Stimulated activated CD8-positive, alpha-beta memory T cell treated with anti-CD3 and anti-CD28 coated beads, Interleukin-4, amount 100 ng/mL, for 48 hours (primary cell): ENCODE results near the gene TMEM52.

Source experiments
- DNase-seq: peaks from one replicate; pipeline ENCODE4 v3.0.0-alpha.2; 2020

Gene TMEM52

GRCh38 chr1:1926346-1926811 lies 7.3 kb upstream of the TMEM52 start:
- DNase-seq = no peak

- no peak for DNase-seq
Measured at GRCh38 chr1:1925437-1926345, 6.6 kb upstream of the TMEM52 start.

DNA sequence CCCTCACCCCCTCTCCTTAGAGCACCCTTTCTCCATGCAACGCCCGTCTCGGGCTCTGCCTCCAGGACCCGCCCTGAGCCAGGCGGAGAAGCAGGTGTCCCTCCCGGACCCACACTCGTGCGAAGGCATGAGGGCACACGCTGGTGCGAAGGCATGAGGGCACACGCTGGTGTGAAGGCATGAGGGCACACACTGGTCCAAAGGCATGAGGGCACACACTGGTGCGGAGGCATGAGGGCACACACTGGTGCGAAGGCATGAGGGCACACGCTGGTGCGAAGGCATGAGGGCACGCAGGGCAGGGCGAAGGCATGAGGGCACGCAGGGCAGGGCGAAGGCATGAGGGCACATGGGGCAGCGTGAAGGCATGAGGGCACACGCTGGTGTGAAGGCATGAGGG lies 5.8 kb upstream of the TMEM52 start:
- DNase-seq = no peak

DNA sequence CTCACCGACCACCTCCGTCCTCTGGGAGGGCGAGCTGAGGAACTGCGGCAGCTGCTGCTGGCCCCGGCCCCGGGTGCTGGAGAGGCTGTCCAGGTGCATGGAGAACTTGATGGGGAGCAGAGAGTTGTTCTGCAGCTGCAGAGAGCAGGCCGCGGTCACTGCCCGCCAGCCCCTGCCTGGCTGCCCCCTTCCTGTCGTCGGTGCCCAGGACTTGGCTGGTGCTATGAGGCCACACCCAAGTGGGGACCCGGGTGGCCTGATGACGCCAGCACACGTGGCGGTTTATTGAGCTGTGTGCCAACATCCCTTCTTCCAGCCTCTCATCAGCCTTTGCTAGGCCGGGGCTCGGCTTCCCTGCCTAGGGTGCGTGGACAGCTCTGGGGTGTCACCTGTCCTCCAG lies 5.3 kb upstream of the TMEM52 start:
- no peak for DNase-seq

DNA sequence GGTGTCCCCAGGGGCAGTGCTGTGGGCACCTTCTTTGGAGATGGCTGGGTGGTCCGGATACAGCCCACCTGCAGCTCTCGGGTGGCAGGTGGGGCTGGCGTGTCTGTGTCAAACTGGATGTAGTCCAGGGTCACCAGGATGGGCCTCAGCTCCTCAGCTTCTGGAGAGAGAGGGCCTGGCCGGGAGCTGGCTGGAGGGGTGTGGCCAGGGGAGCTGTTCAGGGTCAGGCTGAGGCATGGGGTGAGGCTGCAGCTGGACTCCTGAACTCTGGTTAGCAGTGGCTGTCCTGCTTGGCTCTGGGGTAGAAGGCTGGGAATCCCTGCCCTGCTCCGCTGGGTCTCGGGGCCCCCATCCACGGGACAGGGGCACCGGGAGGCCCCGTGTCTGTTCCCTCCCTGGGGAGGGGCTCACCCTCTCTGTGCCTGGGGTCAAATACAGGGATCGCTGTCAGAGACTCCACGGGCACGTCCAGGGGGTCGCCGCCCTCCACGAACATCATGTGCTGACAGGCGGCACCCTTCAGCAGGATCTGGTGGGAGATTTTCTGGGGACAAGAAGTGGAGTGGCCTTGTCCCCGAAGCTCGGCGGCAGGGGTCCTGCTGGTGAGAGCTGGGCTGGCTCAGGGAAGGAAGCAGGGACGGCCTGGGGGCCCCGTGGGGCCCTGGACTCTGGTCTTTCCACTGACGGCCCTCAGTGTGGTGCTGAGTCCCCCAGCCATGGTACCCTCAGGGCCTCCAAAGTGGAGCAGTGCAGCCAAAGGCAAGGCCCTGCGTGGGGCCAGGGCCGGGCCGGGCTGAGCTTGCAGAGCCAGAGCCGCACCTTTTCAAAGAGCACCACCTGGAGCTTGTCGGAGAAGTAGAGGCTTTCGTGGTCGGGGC lies 4.1 kb upstream of the TMEM52 start:
- DNase-seq = no peak

DNA sequence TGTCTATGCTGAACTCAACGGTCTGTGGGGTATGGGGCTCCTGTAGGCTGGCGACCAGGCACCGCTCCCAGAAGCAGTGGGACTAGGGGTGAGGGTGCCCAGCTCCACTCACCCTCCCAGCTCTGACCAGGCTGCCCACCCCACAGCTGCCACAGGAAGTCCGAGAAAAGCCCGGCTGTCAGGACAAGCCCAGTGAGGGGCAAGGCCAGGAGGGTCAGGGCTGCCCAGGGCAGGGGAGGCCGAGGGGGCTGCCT lies 3.5 kb upstream of the TMEM52 start:
- no peak for DNase-seq

- no peak for DNase-seq
Measured at GRCh38 chr1:1921901-1922701, 3.0 kb upstream of the TMEM52 start.

GRCh38 chr1:1921459-1921862 lies 2.4 kb upstream of the TMEM52 start:
- DNase-seq = no peak

GRCh38 chr1:1920608-1921458 lies 1.8 kb upstream of the TMEM52 start:
- no peak for DNase-seq

DNA sequence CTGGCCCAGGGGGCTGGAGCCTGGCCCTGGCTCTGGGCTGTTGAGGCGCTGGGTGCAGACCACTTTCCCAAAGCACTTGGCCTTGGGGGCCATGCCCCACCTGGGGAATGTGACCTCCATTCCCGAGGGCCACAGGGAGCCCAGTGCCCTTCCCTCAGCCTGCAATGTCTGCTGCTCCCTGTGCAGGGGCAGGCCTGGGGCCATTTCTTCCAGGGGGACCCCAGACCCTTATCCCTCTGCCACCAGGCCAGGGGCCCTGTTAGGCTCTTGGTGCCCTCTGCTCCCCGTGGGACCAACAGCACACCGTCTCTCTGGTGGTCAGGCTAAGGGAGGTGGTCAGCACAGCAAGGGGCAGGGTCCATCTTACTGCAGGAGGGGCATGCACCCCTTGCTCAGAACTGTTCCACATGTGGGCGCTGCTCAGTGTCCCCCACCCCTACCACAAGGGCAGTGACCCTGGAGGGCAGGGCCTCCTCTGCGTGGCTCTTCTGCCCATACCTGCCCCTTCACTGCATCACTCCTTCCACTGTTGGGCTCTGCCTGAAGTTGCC lies 1.1 kb upstream of the TMEM52 start:
- DNase-seq = no peak

DNA sequence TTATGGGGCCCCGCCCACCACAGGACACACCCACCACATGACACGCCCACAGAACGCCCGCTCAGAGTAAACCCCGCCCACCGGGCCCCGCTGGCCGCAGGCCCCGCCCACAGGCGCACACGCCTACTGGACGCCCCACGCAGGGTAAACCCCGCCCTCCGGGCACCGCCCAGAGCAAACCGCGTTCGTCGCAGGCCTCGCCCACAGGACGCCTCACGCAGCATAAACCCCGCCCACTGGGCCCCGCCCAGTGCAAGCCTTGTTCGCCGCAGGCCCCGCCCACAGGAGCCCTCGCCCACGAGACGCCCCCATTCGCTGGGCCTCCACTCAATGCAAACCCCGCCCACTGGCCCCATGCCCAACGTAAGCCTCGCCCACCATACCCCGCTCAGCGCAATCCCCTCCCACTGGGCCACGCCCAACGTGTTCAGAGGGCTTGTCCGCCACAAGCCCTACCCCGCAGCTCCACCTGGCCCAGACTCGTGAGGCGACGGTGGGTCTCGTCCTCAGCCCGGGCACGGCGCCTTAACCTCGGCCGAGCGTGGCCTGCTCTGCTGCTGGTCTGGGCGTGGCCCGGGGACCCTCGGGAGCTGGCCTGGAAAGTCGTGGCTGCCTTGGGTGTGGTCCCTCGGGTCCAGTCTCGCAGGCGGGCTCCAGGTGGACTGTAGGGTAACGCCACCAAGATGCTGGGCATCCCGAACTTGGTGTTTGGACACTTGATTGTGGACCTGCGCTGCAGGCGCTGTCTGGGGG lies 401 bp upstream of the TMEM52 start:
- peak; percentile 99 for DNase-seq

DNA sequence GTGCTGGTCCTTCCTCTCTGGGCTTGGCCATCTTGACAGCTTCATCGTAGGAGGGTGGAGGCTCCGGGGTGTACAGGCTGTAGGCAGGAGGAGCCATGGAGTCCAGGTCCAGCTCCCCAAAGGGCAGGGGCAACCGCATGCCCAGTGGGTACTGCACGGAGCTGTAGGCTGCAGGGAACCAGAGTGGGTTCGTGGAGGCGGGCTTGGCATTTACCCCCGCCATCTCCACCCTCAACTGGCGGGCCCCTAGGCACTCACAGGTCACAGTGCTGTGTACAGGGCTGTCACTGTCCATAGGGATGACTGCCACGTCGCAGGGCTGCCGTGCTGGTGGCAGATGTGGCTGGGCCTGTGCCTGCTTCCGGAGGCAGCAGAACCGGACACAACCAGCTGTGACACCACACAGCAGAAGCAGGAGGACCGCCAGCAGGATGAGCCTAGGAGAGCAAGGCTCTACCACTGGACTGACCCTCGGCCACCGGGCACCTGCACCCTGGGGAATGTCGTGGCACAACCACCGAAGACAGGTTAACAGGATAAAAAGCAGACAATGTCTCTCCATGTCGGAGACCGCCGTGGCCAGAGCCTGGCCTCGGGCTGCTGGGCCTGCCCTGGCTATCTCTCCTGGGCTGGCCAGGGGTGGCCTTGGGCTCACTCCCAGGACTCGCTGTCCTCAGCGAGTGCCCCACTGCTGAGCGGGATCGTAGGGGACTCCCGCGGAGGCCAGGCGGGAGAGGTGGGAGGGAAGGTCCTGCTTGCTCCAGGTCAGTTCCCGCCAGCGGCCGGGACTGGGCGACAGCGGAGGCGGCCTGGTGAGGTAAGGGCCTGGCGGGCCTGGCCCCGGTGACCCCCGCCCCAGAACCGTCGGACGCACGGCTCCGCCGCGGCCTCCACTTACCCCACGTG lies 831 bp downstream of the TMEM52 start:
- DNase-seq = no peak

GRCh38 chr1:1917304-1917976 lies 1.6 kb downstream of the TMEM52 start:
- DNase-seq = no peak

DNA sequence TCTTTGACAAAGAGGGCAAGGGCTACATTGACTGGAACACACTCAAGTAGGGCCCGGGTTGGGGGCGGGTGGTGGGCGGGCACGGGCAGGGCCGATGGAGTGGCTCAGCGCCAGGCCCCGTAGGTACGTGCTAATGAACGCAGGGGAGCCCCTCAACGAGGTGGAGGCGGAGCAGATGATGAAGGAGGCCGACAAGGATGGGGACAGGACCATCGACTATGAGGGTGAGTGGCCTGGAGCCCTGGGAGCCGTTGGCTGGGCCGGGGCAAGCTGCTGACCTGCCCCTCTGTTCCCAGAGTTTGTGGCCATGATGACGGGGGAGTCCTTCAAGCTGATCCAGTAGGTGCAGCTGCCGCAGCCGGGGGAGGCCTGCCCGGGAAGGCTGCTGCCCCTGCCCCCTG lies 2.2 kb downstream of the TMEM52 start:
- DNase-seq = no peak

DNA sequence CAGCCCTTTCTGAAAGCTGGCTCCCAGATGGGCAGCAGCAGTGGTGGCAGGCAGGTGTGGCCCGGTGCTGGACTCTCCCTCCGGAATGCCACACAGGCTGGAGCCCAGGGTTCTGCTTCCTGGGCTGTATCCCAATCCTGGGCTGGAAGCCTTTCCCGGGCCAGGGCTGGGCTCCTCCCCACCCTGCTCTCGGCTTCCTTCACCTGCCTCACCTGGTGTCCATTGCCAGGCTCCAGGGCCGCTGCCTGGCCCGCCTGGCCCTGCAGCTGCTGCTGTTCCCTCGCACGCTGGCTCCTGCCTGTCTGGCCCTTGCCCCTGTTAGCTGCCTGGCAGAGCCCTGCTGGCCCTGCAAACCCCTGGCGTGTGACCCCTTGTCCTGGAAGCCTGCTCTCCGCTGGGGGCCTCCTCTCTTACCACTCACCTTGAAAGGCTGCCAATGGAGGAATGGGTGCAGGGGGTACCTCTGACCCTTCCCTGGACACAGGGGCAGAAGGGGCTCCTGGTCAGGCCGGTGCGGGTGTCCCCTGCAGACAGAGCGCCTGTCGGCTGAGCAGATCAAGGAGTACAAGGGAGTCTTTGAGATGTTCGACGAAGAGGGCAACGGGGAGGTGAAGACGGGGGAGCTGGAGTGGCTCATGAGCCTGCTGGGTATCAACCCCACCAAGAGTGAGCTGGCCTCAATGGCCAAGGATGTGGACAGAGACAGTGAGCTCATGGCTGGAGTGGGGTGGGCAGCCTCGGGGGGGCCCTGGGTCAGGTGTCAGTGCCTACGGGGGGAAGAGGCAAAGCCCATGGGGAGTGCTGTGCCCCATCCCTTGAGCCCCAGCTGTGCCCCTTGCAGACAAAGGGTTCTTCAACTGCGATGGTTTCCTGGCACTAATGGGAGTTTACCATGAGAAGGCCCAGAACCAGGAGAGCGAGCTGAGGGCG lies 2.9 kb downstream of the TMEM52 start:
- DNase-seq = no peak

DNA sequence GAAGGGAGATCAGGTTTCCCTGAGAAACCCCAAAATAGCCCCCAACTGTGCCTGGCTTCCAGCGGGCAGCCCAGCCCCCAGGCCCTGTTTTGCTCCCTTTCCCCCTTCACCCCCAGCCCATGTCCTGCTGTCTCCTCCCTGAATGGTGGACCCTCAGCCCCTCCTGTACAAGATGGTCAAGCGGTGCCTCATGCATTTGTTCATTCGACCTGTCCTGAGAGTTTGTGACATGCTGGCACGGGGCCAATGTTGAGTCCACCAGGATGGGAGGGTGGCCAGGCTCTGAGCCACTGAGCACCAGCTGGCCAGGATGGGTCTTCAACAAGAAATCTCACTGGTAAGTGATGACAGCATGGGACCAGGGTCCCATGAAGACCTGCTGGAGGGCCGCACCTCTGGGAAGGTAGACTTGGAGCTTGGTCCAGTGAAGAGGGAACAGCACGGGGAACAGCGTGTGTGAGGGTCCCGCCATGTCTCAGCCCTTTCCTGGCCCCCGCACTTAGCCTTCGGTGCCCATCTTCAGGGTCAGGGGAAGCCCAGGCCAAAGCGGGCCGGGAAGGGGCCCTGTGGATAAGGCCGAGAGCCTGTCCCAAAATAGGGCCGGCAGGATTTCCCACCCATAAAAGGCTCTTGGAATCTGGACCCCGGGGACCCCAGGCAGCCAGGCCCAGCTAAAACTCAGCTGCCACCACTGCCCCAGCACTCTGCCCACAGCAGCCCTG lies 3.9 kb downstream of the TMEM52 start, which contains the start of gene CALML6:
CALML6 (plus strand) TSS at position 290 of the 722 bp plus-strand sequence; CDS start at position 311, 21 bp downstream.
- no peak for DNase-seq
